GM19395 (cell line): Measurements from ENCODE around the gene IL1A.

Source experiments
- ATAC-seq: cut with Tn5 transposase; IDR thresholded peaks from one replicate; pipeline ENCODE4 v1.9.1; 2021; ENCODE audit warnings: mild to moderate bottlenecking, moderate library complexity; ENCODE audit not compliant: unreplicated experiment

IL1A gene

GRCh38 chr2:112728029-112728362 lies 56.3 kb downstream of the IL1A start:
- ATAC-seq: no peak

DNA sequence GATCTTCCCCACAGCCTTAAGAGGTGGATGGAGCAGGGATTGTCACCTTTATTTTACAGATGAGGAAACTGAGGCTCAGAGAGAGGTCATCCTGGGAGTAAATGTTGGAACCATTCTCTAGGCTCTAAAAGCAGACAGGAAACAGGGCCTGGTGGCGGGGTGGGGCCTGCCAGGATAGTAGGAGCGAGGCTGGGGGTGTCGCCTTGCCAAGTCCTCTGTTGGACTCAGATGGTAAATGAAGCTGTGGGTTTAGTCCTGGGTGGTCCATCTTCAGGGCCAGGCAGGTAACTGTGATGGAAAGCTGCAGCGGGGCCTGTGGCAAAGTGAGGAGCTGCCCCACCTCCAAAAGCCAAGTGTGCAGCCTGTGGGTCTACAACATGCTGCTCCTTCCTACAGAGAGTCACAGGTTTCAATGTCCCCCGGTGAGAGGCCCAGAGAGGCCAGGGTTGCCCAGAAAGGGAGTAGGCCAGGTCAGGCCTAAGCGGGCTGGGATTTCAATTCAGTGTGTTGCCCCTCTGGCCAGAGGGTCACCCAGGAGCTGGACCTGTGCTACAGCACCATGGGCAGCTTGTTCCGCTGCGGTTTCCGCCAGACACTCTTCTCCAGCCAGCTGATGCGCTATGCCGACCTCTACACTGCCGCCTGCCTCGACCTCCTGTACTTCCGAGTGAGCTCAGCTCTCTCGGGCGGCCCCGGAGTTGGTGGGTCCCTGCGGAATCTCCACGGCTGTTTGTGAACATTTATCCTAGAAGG lies 56.8 kb downstream of the IL1A start:
- ATAC-seq: no peak

- ATAC-seq: peak; percentile 68
Measured at GRCh38 chr2:112726487-112727190, 57.7 kb downstream of the IL1A start.

DNA sequence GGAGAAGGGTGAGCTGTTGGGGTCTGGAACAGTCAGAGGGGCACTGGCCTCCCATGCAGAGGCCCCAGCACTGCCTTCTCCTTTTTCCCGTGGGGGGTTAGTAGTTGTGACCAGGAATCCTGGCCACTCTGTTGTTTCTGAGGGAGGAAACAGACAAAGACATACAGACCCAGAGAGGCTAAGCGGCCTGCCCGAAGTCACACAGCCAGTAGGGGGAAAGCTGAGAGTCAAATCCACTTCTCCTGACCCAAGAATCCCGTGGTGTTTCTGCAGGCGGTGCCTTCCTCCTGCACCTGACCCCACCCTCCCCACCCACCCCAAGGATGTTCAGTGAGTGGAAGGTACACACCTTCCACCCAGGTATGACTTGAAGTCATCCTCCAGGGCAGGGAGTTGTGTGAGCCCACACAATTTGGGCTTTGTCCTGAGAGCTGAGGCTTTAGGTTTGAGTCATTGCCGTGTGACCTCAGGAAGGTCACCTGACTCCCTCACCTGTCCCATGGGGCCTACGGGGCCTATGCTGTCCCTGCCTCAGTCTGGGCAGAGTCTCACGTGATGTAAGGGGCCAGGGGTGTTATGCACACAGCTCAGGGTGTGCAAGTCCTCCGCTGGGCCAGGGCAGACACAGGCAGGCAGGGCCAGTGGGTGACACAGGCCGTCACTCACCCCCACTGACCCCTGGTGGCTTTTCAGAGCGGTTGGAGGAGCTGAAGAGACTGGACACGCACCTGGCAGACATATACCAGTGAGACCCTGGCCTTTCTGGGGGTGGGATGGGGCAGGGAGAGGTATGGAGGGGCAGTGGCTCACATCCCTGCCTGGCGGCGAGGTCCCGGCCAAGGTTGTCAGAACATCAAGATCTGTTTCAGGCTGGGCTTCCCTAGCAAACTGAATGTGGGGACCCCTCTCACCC lies 58.5 kb downstream of the IL1A start:
- peak; percentile 44 for ATAC-seq

GRCh38 chr2:112724591-112725525 lies 59.4 kb downstream of the IL1A start:
- no peak for ATAC-seq

GRCh38 chr2:112723995-112724394 lies 60.3 kb downstream of the IL1A start:
- ATAC-seq: no peak
